ENCODE data around the gene ADGRL2.

Gene ADGRL2

DNA sequence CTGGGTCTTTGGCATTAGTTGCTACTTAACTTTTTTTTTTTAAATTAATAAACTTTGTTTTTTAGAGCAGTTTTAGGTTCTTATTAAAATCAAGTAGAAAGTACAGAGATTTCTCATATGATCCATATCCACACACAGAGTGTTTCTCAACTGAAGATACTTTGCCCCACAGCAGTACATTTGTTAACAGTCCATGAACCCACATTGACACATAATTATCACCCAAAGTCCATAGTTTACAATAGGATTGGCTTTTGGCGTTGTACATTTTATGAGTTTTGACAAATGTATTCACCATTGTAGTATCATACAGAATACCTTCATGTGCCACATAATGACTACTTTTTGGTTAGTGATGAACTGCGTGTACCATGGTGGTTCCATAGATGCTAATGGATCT, 106.8 kb downstream of the ADGRL2 start:
- no peak for DNase-seq (ENCODE audit: low spot score)

DNA sequence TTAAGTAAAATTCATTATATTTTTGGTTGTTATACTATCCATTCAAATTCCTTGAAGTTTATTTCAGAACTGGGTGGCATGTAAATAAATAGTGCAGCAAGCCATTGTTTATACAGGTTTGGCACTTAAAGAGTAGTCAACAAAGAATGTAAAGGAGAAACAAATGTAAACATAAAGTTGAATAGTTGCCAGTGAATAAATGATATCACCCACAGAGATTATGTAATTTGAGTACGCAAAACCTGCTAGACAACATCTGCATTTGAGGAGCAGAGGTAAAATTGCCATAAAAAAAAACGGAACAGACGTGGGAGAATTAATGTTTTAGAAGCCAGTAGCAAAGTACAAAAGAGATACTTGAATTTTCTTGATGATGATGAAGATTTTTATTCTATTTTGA, 111.6 kb downstream of the ADGRL2 start:
- DNase-seq (ENCODE audit: low spot score) = no peak

DNA sequence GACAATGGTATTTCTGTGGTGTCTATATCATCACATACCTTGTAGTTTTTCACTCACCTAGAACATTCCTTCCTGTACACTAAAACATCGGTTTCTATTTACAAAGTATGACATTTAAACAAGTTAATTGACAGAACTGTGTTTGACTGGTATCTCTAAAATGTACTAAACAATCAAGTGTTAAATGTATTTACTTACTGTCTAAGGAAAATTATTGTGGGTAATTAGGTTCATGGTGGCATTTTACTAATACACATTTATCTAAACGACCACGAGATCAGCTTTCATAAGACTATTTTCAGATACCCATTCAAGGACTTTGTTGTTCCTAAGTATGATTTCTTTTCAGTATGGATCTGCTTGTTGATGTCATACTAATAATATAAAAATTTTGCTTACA, 115.2 kb downstream of the ADGRL2 start:
- DNase-seq (ENCODE audit: low spot score) = no peak

DNA sequence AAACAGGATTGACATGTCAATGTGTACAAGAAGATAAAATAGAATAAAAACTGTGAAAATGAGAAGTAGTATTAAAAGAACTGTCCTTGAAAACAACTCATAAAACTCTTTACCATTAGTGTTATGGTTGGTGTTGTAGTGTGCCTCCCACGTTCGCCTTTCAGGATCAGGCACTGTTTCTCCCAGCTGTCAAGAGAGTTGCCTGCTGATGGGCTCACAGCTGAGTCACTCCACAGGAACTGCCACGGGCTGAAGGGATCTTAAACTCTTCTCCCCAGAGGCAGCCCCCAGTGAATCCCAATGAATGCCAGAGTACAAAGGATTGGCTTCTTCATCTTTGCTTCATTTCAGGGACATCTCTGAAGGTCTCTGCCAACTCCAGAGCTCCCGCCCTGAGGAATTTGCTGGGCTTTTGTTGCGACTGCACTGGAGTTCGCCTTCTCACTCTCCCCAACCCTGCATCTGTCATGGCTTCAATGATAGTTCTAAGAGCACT, 119.6 kb downstream of the ADGRL2 start:
- DNase-seq (ENCODE audit: low spot score) = peak; percentile 38

DNA sequence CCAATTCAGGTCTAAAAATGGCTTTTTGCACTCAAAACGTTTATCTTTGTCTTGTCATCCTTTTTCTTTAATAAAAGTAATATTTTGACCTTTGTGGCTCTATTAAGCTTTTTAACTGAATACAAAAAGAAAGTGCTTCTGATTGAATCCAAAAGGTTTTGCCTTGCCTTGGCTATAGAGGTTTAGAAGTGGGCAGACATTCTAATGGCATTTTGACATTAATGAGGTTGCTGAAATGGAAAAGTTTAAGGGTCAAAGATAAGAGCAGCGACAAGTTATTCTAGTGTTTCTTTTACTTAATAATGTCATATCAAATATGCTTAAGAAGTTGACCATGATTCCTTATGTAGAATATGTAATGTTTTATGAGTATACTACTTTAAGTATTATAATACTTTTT, 120.2 kb downstream of the ADGRL2 start:
- DNase-seq (ENCODE audit: low spot score) = no peak

DNA sequence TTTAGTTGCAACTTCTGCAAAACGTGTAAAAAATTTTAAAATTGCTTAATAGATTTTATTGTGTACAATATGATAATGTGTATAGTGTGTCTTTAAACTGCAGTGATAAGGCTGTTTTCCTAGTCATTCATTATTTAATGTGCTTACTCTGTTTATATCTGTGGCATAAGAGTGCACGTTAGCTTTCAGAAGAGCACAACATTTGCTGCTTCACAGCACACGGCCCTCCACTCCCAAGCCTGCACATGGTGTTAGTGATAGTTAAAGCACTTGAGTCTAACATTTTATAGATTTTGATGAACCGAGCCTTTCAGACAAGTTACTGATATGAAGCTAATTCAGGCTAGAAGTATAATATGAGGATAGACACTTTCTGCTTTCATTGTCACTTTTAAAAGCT, 120.6 kb downstream of the ADGRL2 start:
- no peak for DNase-seq (ENCODE audit: low spot score)

DNA sequence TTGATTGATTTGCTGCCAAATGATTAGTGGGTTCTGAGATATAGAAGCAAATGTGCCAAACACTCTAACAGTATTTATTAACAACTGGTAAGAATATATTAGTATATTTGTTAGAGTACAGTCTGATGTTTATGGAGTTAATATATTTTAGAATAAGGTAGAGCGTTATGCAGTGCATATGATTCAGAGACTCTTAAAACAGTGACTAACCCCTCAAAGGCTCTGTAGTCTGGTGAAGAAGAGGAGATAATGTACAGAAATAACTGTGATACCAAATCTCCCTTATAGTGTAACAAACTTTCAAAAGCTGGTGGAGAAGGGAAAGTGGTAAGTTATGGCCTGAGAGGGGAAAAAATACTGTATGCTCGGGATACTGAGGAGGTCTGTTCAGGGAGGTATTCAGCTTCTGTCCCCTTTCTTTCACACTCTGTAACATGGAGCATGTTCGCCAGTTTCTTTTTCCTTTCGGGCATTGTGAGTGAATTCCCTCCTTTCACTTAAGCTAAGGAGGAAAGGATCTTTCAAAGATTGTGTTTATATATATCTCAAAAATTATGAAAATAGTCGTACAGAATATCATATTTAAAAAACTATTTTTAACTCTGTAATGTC, 121.2 kb downstream of the ADGRL2 start:
- DNase-seq (ENCODE audit: low spot score) = peak; percentile 8

DNA sequence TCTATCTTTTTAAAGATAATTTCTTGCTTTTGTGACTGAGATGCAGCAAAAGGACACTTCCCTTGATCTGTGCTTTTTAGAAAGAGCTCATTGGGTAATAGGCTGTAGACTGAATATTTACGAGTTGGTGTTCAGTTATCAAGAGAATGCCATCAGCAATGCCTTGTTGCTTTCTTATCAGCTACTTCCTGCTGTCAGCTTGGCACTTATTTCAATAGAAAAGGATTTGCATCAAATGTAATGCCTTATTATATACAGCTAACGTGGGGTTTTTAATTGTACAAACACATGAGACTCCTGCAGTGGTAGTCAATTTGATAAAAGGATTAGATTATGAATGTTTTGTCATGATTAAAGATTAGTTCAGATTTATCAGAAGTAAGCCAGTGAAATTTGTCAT, 122.2 kb downstream of the ADGRL2 start:
- DNase-seq (ENCODE audit: low spot score) = no peak

DNA sequence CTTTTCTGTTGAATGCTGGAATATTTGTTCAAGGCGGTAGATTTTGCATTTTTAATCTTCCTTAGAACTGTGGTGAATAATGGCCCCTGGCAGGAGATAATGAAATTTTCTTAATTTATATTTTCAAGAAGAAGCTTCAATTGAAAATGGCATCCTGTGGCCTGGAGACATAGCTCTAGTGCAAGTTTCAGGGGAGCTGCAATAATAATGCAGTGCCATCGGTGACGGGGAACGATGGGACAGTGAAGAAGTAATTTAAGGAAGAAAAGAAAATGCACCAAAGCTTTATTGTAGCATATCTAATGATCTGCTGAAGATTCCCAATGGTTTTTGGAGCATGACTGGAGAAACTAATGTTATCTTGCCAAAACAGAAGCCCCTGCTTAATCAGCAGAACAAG, 128.4 kb downstream of the ADGRL2 start:
- no peak for DNase-seq (ENCODE audit: low spot score)

DNA sequence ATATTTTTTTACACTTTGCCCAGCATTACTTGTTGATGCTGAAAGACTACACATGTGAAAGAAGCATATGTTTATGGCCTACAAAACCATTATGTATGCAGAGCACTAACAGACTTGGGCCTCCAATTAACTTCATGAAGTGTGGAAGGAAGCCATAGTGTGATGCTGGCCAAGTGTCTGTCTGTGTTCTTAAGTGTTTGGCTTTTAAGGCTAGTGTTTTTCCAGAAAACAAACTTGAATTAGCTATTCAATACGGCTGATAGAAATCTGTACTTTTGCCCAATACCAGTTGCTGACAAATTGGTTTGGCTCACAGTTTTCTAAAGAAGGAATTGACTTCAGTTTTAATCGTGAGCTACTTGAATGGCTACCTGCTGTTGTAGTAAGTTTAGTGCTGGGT, 136.1 kb downstream of the ADGRL2 start:
- no peak for DNase-seq (ENCODE audit: low spot score)

DNA sequence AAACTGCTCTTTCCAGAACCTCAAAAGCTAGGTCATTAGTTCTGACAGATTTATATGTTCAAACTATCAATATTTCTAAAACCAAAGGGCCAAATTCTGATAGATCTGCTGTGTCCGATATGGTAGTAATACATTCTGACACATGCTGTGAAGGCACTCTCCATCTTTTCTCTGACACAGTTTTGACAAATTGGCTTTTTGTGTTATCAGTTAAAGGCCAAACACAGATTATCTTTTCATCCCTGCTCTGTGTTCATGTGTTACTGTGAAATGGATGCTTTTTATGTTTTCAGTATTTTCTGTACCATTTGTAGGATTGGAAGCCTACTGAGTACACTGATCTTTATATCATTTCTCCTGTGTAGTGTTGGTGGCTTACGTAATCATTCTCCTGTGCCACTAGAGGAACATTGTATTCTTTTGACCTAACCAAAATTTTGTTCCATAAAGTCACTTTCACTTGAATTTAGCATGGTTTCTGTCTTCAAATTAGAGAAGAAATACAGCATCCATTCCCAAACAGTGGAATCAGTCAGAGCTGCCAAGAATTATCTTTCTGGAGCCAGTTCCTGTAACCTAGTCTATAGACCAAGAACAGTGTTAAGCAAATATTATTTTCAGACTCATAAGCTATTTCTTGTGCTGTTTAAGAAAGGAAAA, 137.2 kb downstream of the ADGRL2 start:
- no peak for DNase-seq (ENCODE audit: low spot score)

DNA sequence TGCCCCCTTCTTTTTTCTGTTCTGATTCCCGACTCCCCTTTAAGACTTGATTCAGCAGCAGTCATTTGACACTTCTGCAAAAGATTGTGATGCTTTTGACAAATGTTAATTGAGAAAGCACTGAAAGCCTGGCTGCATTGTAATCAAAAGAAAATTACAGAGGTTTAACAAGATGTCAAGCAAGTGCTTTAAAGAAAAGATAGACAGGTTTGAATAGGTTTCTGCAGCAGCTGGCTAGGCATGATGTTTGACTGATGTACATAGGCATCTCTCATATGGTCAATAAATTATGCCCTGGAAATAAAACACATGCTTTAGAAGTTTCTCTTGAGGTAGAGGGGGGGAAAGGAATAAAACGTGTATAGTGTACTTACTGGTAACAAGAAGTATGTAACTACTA, 147.8 kb downstream of the ADGRL2 start:
- no peak for DNase-seq (ENCODE audit: low spot score)

DNA sequence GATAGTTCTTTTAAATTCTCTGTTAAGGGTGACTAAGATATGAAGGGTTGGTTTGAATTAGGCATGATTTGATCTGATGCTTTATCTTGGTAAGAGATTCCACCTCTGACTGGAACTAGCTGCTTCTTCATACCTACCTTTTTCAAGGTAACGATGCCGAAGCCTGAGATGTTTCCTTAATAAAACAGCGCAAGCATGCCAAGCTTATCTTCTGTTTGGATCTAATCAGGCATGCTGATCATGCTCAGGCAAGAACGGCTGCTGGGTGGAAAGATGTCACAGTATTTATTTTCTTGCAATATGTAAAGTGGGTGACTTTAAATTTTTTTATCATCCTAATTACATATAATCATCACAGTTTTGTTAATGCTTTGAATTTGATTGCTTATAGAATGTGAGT, 148.7 kb downstream of the ADGRL2 start:
- DNase-seq (ENCODE audit: low spot score) = no peak

DNA sequence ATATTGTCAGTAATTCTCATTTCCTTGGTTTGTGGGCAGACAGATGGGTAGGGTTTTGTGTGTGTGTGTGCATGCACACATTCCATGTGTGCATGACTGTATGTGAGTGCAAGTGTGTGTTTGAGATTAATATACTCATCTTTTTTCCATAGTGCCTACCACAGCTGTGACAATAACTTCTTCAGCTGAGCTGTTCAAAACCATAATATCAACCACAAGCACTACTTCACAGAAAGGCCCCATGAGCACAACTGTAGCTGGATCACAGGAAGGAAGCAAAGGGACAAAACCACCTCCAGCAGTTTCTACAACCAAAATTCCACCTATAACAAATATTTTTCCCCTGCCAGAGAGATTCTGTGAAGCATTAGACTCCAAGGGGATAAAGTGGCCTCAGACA, 149.3 kb downstream of the ADGRL2 start:
- DNase-seq (ENCODE audit: low spot score) = no peak

DNA sequence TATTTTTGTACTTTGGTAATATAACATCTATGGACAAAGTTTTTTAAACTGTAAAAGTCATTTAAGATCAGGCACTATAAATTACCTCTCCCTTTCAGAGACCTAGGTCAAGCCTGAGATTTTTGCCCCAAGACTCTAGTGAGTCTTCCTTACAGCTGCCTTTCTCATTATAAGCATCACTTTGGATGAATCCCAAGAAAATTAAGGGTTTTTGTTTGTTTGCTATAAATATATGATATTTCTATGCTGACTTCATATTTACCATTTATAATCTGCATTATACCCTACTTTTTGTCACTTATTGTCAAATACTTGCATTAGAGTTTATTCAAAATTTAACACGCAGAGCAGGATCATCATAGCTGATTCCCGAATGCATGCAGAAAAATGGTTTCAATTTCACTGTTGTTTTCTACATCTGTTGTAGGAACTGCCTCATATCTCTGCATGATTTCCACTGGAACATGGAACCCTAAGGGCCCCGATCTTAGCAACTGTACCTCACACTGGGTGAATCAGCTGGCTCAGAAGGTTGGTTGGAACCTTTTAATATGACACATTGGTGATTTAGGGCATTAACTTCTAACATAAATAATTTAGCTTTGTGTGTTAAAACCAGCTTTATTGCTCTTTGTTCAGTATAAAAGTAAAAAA, 150.0 kb downstream of the ADGRL2 start:
- DNase-seq (ENCODE audit: low spot score) = no peak

DNA sequence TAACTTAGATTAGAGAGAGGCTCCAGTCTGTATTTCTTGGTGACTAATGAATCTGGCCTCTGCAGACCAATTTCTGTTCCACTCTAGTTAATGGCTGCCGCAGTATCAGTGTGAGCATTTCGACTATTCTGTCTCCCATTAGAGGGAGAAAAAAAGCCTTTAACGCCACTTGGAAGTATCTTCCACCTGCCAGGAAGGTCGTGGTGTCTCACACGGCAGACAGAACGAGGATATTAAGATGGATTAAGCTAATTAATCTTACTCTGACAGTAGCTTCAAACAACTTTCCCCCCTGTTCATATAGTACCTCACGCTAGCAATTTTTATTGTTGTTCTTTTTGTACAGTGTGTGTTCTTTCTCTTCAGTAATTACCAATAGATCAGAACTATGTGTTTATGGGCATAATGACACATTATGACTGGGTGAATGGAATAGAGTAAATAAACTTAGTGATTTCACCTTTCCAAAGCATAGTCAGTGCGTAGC, 153.8 kb downstream of the ADGRL2 start:
- DNase-seq (ENCODE audit: low spot score) = no peak

DNA sequence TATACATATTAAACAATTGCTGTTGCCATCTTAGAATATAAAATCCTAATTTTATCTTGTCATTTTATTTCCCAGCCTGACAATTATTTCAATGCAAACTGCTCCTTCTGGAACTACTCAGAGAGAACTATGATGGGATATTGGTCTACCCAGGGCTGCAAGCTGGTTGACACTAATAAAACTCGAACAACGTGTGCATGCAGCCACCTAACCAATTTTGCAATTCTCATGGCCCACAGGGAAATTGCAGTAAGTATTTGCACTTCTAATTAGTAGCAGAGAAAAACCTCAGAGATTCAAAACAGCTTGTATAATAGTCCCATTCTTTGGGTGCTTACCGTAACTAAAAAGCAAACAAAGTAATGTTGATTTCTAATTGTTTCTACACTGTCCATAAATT, 167.2 kb downstream of the ADGRL2 start:
- no peak for DNase-seq (ENCODE audit: low spot score)

DNA sequence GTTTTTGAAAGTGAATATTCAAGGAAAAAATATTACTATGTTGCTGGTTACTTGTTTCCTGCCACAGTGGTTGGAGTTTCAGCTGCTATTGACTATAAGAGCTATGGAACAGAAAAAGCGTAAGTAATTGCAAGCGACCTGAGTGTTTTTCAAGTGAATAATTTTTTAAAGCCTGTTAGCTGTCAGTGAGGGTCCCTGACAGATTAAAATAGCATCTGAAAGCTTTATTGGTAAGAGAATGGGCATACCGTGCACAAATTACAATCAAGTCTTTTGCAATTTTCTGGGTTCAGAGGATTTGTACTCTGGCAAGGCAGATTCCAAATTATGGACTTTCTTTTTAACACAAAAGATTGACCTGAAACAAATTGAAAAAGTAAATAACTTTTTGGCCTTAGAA, 169.7 kb downstream of the ADGRL2 start:
- no peak for DNase-seq (ENCODE audit: low spot score)

DNA sequence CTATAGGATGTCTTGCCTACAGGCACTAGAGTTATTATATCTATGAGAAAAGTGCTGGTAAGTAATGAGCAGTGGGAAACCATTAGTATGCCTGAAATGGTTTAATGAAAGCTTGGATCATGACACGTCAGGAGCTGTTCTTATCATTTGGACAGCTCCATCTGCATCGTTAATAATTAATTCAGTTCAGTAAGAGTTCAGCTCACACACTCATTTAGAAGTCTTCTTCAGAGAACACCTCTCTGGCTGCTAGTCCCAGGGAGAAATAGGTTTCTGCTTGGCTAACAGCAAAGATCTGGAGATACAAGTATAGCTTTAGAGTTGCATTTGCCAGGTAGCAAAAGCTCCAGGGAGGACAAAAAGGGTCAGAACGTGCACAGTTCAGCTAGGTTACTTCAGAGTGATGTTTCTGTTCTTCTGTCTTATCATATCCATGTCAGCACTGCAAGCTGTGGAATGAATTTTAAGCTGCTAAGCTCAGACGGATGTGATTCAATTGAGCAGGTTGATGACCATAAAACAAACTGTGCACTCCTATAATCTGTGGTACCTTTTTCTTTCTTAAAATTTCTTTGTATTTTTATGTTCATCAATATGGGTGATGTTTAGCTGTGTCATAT, 173.6 kb downstream of the ADGRL2 start:
- no peak for DNase-seq (ENCODE audit: low spot score)

DNA sequence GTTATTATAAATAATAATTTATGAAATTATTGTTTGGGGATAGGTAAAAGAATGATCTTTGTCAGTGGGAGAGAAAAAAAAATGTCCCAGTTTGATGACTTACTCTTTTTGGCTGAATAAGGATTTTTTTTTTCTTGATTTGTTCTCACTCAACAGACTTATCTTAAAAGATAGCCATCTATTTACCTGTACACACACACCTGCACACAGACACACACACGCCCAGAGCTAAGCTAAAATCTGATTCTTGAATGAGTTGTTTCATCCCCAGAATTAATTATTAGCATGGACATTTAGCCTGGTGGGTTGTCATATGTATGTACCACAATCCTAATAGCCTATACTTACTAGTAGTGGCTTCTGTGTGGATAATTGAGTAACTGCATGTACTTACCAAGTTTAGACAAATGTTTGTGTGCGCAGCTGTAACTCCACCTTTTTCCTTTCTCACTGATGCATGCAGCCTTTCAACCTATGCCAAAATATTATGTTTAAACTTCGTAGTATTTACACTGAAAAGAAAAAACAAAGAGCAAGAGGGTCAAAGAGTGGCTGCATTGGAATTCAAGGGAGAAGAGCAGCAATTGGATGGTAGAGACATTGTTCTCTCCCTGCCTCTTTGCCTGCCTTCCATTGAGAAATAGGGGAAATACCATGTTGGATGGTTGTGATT, 174.3 kb downstream of the ADGRL2 start:
- no peak for DNase-seq (ENCODE audit: low spot score)

DNA sequence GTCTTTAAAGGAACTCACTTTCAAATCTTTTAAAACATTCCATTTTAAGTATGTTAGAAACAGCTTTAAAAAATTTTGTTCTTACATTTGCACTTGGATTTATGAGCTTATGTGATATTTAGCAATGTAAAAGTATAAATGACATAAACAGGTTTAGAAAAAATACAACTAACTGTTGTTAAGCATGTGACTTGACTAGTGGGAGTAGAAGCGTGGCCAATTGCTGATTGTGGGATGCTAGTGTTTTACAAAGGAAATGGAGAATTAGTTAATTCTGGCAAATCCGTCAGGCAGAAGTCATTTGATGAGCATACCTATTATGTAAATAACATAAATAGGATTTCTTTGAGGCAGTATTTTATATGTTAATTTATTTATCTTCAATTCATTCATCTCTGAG, 175.8 kb downstream of the ADGRL2 start:
- no peak for DNase-seq (ENCODE audit: low spot score)

DNA sequence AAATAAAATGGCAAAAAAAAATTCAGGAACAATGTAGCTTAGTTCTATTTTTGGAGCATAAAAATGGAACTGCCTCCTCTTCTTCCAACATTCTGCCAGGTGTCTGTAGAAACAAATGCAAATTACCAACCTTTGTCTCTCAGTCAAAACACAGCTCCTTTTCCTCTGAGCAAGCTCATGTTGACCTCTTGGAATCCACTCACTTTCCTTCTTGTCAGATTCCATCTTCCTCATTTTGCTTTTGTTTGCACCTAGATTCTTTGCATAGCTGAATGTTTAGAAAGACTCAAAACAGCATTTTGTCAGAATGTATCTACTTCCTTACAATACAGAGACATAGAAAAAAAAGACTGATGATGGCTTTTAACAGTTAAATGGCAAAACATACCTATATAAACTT, 178.2 kb downstream of the ADGRL2 start:
- DNase-seq (ENCODE audit: low spot score) = no peak

All from hepatic stellate cell (primary cell).